SK-N-MC (cell line): ENCODE results near the gene PSPN.
A peak's percentile ranks its signal among the peaks of the same experiment; 100 is the strongest.
"Not testable (repeated sequence)": the region's sequence is repeated elsewhere in the genome, so short reads cannot be mapped to it uniquely, and the experiment has no call there.

Source experiments
- DNase-seq: peaks from one replicate; pipeline ENCODE4 v3.0.0-alpha.2; 2011; ENCODE audit warnings: low read depth, low spot score
- H3K27ac ChIP-seq: fragments of 200-600 bp; sonication (generic); 2 replicates; pipeline ENCODE4 v1.5.1; 2016; ENCODE audit warnings: mixed run types
- H3K36me3 ChIP-seq: fragments of 200-600 bp; sonication (generic); 2 replicates; pipeline ENCODE4 v1.6.1; 2017; ENCODE audit warnings: antibody characterized with exemption, low read length, mixed read lengths; ENCODE audit not compliant: insufficient read depth
- H3K4me3 ChIP-seq: fragments of 200-600 bp; sonication (generic); 2 replicates; pipeline ENCODE4 v1.5.1; 2016
- H3K9ac ChIP-seq: fragments of 200-600 bp; sonication (generic); 2 replicates; pipeline ENCODE4 v1.8.0; 2017; ENCODE audit warnings: mixed run types, mixed read lengths; ENCODE audit not compliant: insufficient read length
- H3K9me3 ChIP-seq: fragments of 200-600 bp; sonication (generic); 2 replicates; pipeline ENCODE4 v1.6.1; 2017; ENCODE audit warnings: low read depth, mild to moderate bottlenecking, antibody characterized with exemption, low read length, moderate library complexity, mixed read lengths
- EZH2 ChIP-seq: fragments of 200-600 bp; sonication (generic); IDR thresholded peaks from one replicate; pipeline ENCODE4 v1.6.1; 2017; ENCODE audit warnings: antibody characterized with exemption
- FOXP2 ChIP-seq: optimal IDR thresholded peaks from 2 replicates; pipeline ENCODE3; 2011; ENCODE audit warnings: mild to moderate bottlenecking, moderate library complexity; ENCODE audit not compliant: insufficient read depth; ENCODE audit errors: extremely low read length, control extremely low read depth
- POLR2AphosphoS5 ChIP-seq: IDR thresholded peaks from 2 replicates; pipeline ENCODE4 v1.6.1; 2012; ENCODE audit warnings: mild to moderate bottlenecking, low read depth, low read length, borderline replicate concordance

The PSPN gene

DNA sequence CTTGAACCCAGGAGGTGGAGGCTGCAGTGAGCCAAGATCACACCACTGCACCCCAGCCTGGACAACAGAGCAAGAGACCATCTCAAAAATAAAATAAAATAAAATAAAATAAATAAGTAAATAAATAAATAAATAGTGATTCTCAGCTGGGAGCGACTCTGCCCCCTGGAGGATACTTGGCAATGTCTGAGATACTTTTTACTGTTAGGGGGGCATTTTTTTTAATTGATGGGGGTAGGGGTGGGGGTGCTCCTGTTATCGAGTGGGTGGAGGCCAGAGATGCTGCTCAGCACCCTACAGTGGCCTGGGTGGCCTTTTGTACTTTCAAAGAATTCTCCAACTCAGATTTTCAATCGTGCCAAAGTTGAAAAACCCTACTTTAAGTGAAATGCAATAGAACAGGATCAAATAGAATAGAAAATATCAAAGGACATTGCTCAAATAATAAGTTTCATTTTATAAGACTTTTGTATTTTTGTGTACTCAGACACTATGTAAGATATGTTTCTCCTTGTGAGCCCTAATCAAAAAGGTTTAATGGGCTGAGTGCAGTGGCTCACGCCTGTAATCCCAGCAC, 21.5 kb downstream of the PSPN start:
- no peak for DNase-seq
- no peak overlapping the region for H3K27ac ChIP-seq
- TF ChIP-seq FOXP2 (no peak), POLR2AphosphoS5 (no peak), EZH2 (no peak)
- no peaks in the 10 kb centered on the region for H3K9me3 ChIP-seq
- H3K36me3 ChIP-seq, result no peaks in the 10 kb centered on the region
- H3K4me3 ChIP-seq, result no peak overlapping the region
- H3K9ac ChIP-seq, result no peak overlapping the region

- no peak overlapping the region for H3K27ac ChIP-seq
- TF ChIP-seq EZH2, result no peak
- TF ChIP-seq FOXP2, result no peak
- TF ChIP-seq POLR2AphosphoS5, result no peak
- no peak overlapping the region for H3K4me3 ChIP-seq
Observed at GRCh38 chr19:6352381-6353165, 23.2 kb downstream of the PSPN start.

DNA sequence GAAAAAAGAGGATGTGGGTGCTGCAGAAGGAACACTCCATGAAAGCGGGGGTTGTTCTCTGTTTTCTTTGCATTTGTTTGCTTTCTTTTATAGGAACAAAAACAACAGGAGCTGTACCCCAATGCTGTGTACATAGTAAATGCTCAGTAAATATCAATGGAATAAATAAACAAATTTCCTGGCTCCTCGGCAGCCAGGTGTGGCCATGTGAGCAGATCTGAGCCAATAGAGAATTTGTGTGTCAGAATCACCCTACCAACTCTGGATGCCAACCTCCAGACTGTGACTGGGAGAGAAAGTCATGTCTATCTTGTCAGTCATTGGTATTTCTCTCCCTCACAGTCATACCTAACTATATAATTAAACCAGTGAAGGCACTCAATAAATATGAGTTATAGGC, 25.0 kb downstream of the PSPN start:
- Histone ChIP-seq H3K9me3 (no peaks in the 10 kb centered on the region), H3K36me3 (no peaks in the 10 kb centered on the region), H3K4me3 (no peak overlapping the region), H3K9ac (no peak overlapping the region), H3K27ac (no peak overlapping the region)
- DNase-seq, result no peak
- TF ChIP-seq FOXP2 (no peak), EZH2 (no peak), POLR2AphosphoS5 (no peak)

More at GRCh38 chr19:6352381-6353165, 23.2 kb downstream of the PSPN start:
- Histone ChIP-seq H3K36me3 (no peaks in the 10 kb centered on the region), H3K9ac (no peak overlapping the region), H3K9me3 (no peaks in the 10 kb centered on the region)
- no peak for DNase-seq

DNA sequence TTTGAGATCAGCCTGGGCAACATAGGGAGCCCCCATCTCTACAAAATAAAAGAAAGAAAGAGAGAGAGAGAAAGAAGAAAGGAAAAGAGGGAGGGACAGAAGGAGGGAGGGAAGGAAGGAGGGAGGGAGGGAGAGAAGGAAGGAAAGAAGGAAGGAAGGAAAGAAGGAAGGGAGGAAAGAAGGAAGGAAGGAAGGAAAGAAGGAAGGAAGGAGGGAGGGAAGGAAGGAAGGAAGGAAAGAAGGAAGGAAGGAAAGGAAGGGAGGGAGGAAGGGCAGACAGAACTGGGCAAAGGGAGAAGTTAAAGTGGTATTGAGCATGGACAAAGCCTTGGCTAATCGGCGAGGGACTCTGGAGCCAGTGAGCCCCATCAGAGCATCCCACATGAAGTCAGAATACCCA, 26.5 kb downstream of the PSPN start:
- not testable (repeated sequence) for H3K36me3 ChIP-seq, H3K9me3 ChIP-seq, DNase-seq, H3K27ac ChIP-seq, H3K9ac ChIP-seq, H3K4me3 ChIP-seq

- no peaks in the 10 kb centered on the region for H3K9me3 ChIP-seq
- H3K4me3 ChIP-seq, result no peak overlapping the region
- H3K36me3 ChIP-seq, result no peaks in the 10 kb centered on the region
- TF ChIP-seq EZH2 (no peak), POLR2AphosphoS5 (no peak), FOXP2 (no peak)
- DNase-seq, result no peak
- H3K9ac ChIP-seq, result no peak overlapping the region
- no peak overlapping the region for H3K27ac ChIP-seq
Observed at GRCh38 chr19:6343462-6343861, 32.3 kb downstream of the PSPN start.

GRCh38 chr19:6340493-6341201, 35.1 kb downstream of the PSPN start:
- no peaks in the 10 kb centered on the region for H3K9me3 ChIP-seq
- H3K9ac ChIP-seq, result no peak overlapping the region
- no peak for DNase-seq
- no peak for TF ChIP-seq FOXP2
- no peak for TF ChIP-seq POLR2AphosphoS5
- no peak for TF ChIP-seq EZH2
- no peak overlapping the region for H3K4me3 ChIP-seq
- peak overlapping the region; percentile 76 for H3K27ac ChIP-seq
- H3K36me3 ChIP-seq, result no peaks in the 10 kb centered on the region

DNA sequence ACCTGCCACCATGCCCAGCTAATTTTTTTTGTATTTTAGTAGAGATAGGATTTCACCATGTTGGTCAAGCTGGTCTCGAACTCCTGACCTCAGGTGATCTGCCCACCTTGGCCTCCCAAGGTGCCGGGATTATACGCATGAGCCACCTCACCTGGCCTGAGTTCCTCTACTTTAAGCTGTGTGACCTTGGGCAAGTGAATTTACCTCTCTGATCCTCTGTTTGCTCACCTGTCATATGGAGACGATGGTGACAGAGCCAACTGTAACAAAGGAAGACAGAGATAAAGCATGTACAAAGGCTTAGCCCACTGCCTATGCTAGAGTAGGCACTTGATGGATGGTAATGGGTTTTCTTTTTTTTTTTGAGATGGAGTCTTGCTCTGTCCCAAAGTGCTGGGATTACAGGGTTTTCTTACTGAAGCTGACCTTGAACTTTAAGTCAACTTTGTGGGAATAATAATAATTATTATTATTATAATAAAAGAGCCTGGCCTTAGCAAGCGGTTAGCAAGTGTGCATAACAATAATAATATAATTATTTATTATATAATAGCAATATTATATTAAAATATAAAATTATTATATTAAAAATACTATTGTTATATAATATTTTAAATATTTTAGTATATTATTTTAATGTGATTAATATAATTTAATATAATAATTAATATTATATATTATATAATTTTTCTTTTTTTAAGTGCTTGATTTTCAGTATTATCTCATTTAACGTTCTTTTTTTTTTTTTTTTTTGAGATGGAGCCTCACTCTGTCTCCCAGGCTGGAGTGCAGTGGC, 41.0 kb downstream of the PSPN start:
- no peak for TF ChIP-seq FOXP2
- no peak for TF ChIP-seq EZH2
- no peak for TF ChIP-seq POLR2AphosphoS5

DNA sequence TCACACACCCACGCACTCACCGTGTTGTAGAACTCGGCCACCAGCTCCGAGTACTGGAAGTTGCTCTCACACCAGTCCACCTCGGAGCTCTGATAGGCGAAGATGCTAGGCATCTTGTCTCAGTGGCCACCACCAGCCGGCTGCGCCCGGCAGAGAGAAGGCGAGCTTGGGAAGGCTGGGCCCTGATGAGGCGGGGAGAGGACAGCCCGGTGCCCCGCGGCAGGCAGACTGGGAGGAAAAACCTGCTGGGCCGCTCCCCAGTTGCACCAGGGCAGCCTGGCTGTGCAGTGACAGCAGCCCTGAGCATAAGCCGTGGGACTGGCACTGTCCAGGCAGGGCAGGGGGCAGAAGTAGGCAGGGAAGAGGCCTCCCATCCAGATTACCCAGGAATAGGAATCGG, 42.3 kb downstream of the PSPN start, which contains the start of gene ACER1:
ACER1 (minus strand) TSS at position 174 of the 400 bp plus-strand sequence; CDS start at position 113, 61 bp downstream.
- Histone ChIP-seq H3K9me3 (no peaks in the 10 kb centered on the region), H3K27ac (no peak within 1 kb of the TSS), H3K9ac (no peak within 1 kb of the TSS), H3K4me3 (no peak within 1 kb of the TSS), H3K36me3 (no peaks in the 10 kb centered on the region)
- no peak for DNase-seq
- no peak for TF ChIP-seq EZH2
- TF ChIP-seq POLR2AphosphoS5, result no peak
- no peak for TF ChIP-seq FOXP2

More for the DNA sequence above, 41.0 kb downstream of the PSPN start:
- no peak overlapping the region for H3K27ac ChIP-seq
- H3K36me3 ChIP-seq, result no peaks in the 10 kb centered on the region
- no peak overlapping the region for H3K9ac ChIP-seq
- H3K4me3 ChIP-seq, result no peak overlapping the region
- no peak for DNase-seq
- H3K9me3 ChIP-seq, result no peaks in the 10 kb centered on the region
